ENCODE results near the gene KIF1B.

Gene KIF1B

GRCh38 chr1:10430216-10431069, 220.1 kb downstream of the KIF1B start, which contains the start of gene CENPS (continued):
- TF ChIP-seq ZNF354C (tag by site-specific recombination; IDR thresholded peaks at IDR 0.05; ENCODE audit: borderline replicate concordance, low read depth): no peak
- peak; percentile 96 for TF ChIP-seq ZNF335 (tag by site-specific recombination; conservative IDR thresholded peaks at IDR 0.05)
- TF ChIP-seq ZNF148 (tag by site-specific recombination; IDR thresholded peaks at IDR 0.05; ENCODE audit: borderline replicate concordance): no peak
- TF ChIP-seq ZNF544 (tag by site-specific recombination; IDR thresholded peaks at IDR 0.05): no peak
- TF ChIP-seq ZBTB20 (tag by site-specific recombination; IDR thresholded peaks at IDR 0.05): peak; percentile 65; the same call in 1 of the 2 replicates
- peak; percentile 83 for TF ChIP-seq ZNF600 (tag by site-specific recombination; IDR thresholded peaks at IDR 0.05)
- TF ChIP-seq ZNF639 (tag by site-specific recombination; IDR thresholded peaks at IDR 0.05): no peak
- TF ChIP-seq EGR2 (tag by site-specific recombination; IDR thresholded peaks at IDR 0.05; ENCODE audit: low read depth): peak; percentile 77
- TF ChIP-seq ZBTB11 (tag by site-specific recombination; conservative IDR thresholded peaks at IDR 0.05; ENCODE audit: low read depth): peak; percentile 34; the same call in 1 of the 2 replicates
- no peak; the same call in 1 of the 2 replicates for TF ChIP-seq ZNF768 (tag by site-specific recombination; IDR thresholded peaks at IDR 0.05)
- TF ChIP-seq ZNF266 (tag by site-specific recombination; IDR thresholded peaks at IDR 0.05; ENCODE audit: low read depth): no peak; the same call in 1 of the 2 replicates
- no peak for TF ChIP-seq ZNF521 (tag by site-specific recombination; IDR thresholded peaks at IDR 0.05)
- TF ChIP-seq ZNF292 (tag by site-specific recombination; IDR thresholded peaks at IDR 0.05; ENCODE audit: borderline replicate concordance, low read depth): no peak
- no peak for TF ChIP-seq ZNF548 (tag by site-specific recombination; IDR thresholded peaks at IDR 0.05)
- peak; percentile 79 for TF ChIP-seq ZNF580 (tag by site-specific recombination; IDR thresholded peaks at IDR 0.05)
- TF ChIP-seq ZBTB48 (tag by site-specific recombination; IDR thresholded peaks at IDR 0.05): peak; percentile 90
- TF ChIP-seq ZBTB8A (tag by site-specific recombination; IDR thresholded peaks at IDR 0.05): peak; percentile 51
- no peak for TF ChIP-seq ZNF221 (tag by site-specific recombination; IDR thresholded peaks at IDR 0.05; ENCODE audit: borderline replicate concordance)
- TF ChIP-seq ZBTB17 (tag by site-specific recombination; IDR thresholded peaks at IDR 0.05): peak; percentile 63; the same call in 1 of the 2 replicates
- peak; percentile 99 for TF ChIP-seq PATZ1 (tag by site-specific recombination; IDR thresholded peaks at IDR 0.05)
- no peak; the same call in 1 of the 2 replicates for TF ChIP-seq TSHZ1 (tag by site-specific recombination; IDR thresholded peaks at IDR 0.05; ENCODE audit: borderline replicate concordance)
- peak; percentile 82 for TF ChIP-seq INSM2 (tag by site-specific recombination; IDR thresholded peaks at IDR 0.05)
- no peak for TF ChIP-seq ZNF792 (tag by site-specific recombination; IDR thresholded peaks at IDR 0.05)
